ENCODE data around the gene RFLNA. TPM values are rescaled to one million over a fixed set of nuclear protein-coding genes. Genes with fewer than 3 reads are reported as not detected.

The RFLNA gene
- total RNA-seq, 1 donor from 2014 or later, result not detected

GRCh38 chr12:124319368-124320050 lies 24.6 kb downstream of the RFLNA start:
- intact Hi-C loops (cut with micrococcal nuclease), result loop anchor here (5.0 kb wide), 1 partner anchor 448 kb away; no protein-coding TSS in a partner anchor

- intact Hi-C loops (cut with micrococcal nuclease), result loop anchor here (1.0 to 5.0 kb wide), 2 partner anchors 285 to 446 kb away; no protein-coding TSS in a partner anchor
Observed at GRCh38 chr12:124321040-124321481, 26.2 kb downstream of the RFLNA start.

GRCh38 chr12:124321556-124322270 lies 26.8 kb downstream of the RFLNA start:
- intact Hi-C loops (cut with micrococcal nuclease), result loop anchor here (1.0 to 5.0 kb wide), 2 partner anchors 285 to 446 kb away; no protein-coding TSS in a partner anchor

- intact Hi-C loops (cut with micrococcal nuclease), result loop anchor here (5.0 kb wide), 1 partner anchor 445 kb away; no protein-coding TSS in a partner anchor
Observed at GRCh38 chr12:124322271-124322998, 27.5 kb downstream of the RFLNA start.

GRCh38 chr12:124322999-124323328 lies 28.1 kb downstream of the RFLNA start:
- intact Hi-C loops (cut with micrococcal nuclease), result loop anchor here (5.0 kb wide), 1 partner anchor 444 kb away; no protein-coding TSS in a partner anchor

- intact Hi-C loops (cut with micrococcal nuclease), result loop anchor here (5.0 kb wide), 1 partner anchor 443 kb away; no protein-coding TSS in a partner anchor
Observed at GRCh38 chr12:124323771-124324530, 29.1 kb downstream of the RFLNA start.

GRCh38 chr12:124324803-124325705 lies 30.2 kb downstream of the RFLNA start:
- intact Hi-C loops (cut with micrococcal nuclease), result loop anchor here (5.0 kb wide), 1 partner anchor 442 kb away; no protein-coding TSS in a partner anchor

GRCh38 chr12:124326104-124326503 lies 31.2 kb downstream of the RFLNA start:
- intact Hi-C loops (cut with micrococcal nuclease), result no loop called here

- intact Hi-C loops (cut with micrococcal nuclease), result no loop called here
Observed at GRCh38 chr12:124326871-124327270, 32.0 kb downstream of the RFLNA start.

- intact Hi-C loops (cut with micrococcal nuclease), result no loop called here
Observed at GRCh38 chr12:124327362-124328043, 32.6 kb downstream of the RFLNA start.

GRCh38 chr12:124328116-124328515 lies 33.2 kb downstream of the RFLNA start:
- intact Hi-C loops (cut with micrococcal nuclease), result no loop called here

GRCh38 chr12:124328636-124329035 lies 33.7 kb downstream of the RFLNA start:
- intact Hi-C loops (cut with micrococcal nuclease), result no loop called here

- intact Hi-C loops (cut with micrococcal nuclease), result no loop called here
Observed at GRCh38 chr12:124332058-124332672, 37.3 kb downstream of the RFLNA start.

- intact Hi-C loops (cut with micrococcal nuclease), result no loop called here
Observed at GRCh38 chr12:124332900-124333299, 38.0 kb downstream of the RFLNA start.

GRCh38 chr12:124333724-124334123 lies 38.8 kb downstream of the RFLNA start:
- intact Hi-C loops (cut with micrococcal nuclease), result no loop called here

GRCh38 chr12:124334266-124334665 lies 39.4 kb downstream of the RFLNA start:
- intact Hi-C loops (cut with micrococcal nuclease), result no loop called here

- intact Hi-C loops (cut with micrococcal nuclease), result no loop called here
Observed at GRCh38 chr12:124334976-124335375, 40.1 kb downstream of the RFLNA start.

- intact Hi-C loops (cut with micrococcal nuclease), result no loop called here
Observed at GRCh38 chr12:124335426-124336183, 40.7 kb downstream of the RFLNA start.

Measured in T-helper 2 cell treated with Interferon-gamma antibody and Interleukin-4, amounts not matched to agents 100 ng/mL and 5 ng/mL, for 36 hours (primary cell).